H1 (cell line): ENCODE data around the gene SNHG17. TPM values are rescaled to one million over a fixed set of nuclear protein-coding genes. Genes with fewer than 3 reads are reported as not detected.

Source experiments
- CBX5 ChIP-seq: fragments of 300-800, 300-1000 bp; sonication (generic); IDR thresholded peaks from 2 replicates; pipeline ENCODE4 v1.7.1; 2016; ENCODE audit warnings: antibody characterized with exemption, low read length, low read depth
- CREB1 ChIP-seq: IDR thresholded peaks from 2 replicates; pipeline ENCODE4 v1.6.1; 2012; ENCODE audit warnings: inconsistent platforms
- MAFK ChIP-seq: IDR thresholded peaks from 2 replicates; pipeline ENCODE4 v1.6.1; 2012; ENCODE audit warnings: low read depth, mild to moderate bottlenecking, improper control_type of control experiment, low read length
- POLR2AphosphoS5 ChIP-seq: IDR thresholded peaks from 2 replicates; pipeline ENCODE4 v1.6.1; 2011; ENCODE audit warnings: low read depth, low read length
- SIRT6 ChIP-seq: IDR thresholded peaks from one replicate; pipeline ENCODE4 v1.7.1; 2012; ENCODE audit warnings: low read length, inconsistent platforms
- SP1 ChIP-seq: IDR thresholded peaks from 2 replicates; pipeline ENCODE4 v1.6.1; 2011; ENCODE audit warnings: low read depth, low read length
- TCF12 ChIP-seq: IDR thresholded peaks from 2 replicates; pipeline ENCODE4 v1.6.1; 2011; ENCODE audit warnings: low read depth, mild to moderate bottlenecking, low read length
- polyA plus RNA-seq, 7 experiments: library from polyadenylated mRNA; depleted of rRNA in 3 of 7; stranded (reverse) in 5 of 7; unstranded in 2 of 7; fragments of >200 nt in 5 of 7; fragments of 200-250 nt in 2 of 7; gene quantifications; 1 replicate in 5 of 7; 2 replicates in 1 of 7; 4 replicates in 1 of 7; pipeline versions ENCODE4 v1.2.1 to v1.2.3, GENCODE V29; 2011 to 2013; ENCODE audit warnings: missing spikeins in 2 of 7, mixed read lengths in 2 of 7
- total RNA-seq: library from RNA; stranded (reverse); fragmentation: NEBNext Ultra II Directional; extraction: Animal tissue kit (Norgen Biotek cat#: 25700); gene quantifications from 2 replicates; pipeline ENCODE4 v1.2.1, GENCODE V29; 2021

Gene SNHG17
- total and polyA plus RNA-seq, 2 of the 8 experiments (the other 6 are each of a cell fraction or from before 2014, with no cell fraction given), result 59.4 to 59.8 TPM

GRCh38 chr20:38404016-38404415, 31.1 kb downstream of the SNHG17 start (continued):
- TF ChIP-seq CREB1, result no peak
- no peak for TF ChIP-seq SP1
- TF ChIP-seq CBX5, result no peak
- TF ChIP-seq SIRT6, result no peak
- TF ChIP-seq TCF12, result no peak
- TF ChIP-seq POLR2AphosphoS5, result no peak
- no peak for TF ChIP-seq MAFK
